ENCODE data around the gene ALPP.

DNA sequence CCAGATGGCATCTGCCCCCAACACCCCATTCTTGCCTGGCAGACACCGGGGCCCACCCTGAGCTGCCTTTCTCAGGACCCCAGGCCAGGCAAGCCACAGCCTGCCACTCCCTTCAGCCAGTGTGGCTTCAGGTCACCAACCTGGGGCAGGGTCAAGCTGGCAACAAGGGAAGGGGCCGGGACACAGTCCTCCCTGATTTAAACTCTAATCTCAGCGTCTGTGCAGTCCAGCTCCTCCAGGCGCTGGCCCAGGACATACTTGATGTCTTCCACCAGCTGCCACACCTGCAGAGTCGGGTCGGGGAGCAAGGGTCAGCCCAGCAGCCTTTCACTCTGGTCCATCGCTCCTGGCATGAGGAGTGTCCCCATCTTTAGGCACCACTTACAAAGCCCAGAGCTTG, 29.0 kb upstream of the ALPP start:
- TF ChIP-seq, protein P1, sequence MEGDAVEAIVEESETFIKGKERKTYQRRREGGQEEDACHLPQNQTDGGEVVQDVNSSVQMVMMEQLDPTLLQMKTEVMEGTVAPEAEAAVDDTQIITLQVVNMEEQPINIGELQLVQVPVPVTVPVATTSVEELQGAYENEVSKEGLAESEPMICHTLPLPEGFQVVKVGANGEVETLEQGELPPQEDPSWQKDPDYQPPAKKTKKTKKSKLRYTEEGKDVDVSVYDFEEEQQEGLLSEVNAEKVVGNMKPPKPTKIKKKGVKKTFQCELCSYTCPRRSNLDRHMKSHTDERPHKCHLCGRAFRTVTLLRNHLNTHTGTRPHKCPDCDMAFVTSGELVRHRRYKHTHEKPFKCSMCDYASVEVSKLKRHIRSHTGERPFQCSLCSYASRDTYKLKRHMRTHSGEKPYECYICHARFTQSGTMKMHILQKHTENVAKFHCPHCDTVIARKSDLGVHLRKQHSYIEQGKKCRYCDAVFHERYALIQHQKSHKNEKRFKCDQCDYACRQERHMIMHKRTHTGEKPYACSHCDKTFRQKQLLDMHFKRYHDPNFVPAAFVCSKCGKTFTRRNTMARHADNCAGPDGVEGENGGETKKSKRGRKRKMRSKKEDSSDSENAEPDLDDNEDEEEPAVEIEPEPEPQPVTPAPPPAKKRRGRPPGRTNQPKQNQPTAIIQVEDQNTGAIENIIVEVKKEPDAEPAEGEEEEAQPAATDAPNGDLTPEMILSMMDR (IDR thresholded peaks at IDR 0.05) = no peak
- TF ChIP-seq POLR2AphosphoS5 (IDR thresholded peaks at IDR 0.05; ENCODE audit: low read depth, low read length) = no peak
- no peak for TF ChIP-seq YY1 (IDR thresholded peaks at IDR 0.05; ENCODE audit: low read depth)
- TF ChIP-seq, protein P2, sequence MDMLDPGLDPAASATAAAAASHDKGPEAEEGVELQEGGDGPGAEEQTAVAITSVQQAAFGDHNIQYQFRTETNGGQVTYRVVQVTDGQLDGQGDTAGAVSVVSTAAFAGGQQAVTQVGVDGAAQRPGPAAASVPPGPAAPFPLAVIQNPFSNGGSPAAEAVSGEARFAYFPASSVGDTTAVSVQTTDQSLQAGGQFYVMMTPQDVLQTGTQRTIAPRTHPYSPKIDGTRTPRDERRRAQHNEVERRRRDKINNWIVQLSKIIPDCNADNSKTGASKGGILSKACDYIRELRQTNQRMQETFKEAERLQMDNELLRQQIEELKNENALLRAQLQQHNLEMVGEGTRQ (IDR thresholded peaks at IDR 0.05; ENCODE audit: borderline replicate concordance, low read depth, low read length) = no peak
- no peak for TF ChIP-seq SIN3A (IDR thresholded peaks at IDR 0.05; ENCODE audit: borderline replicate concordance, low read depth, low read length)
- no peak for TF ChIP-seq RFX5 (IDR thresholded peaks at IDR 0.05; ENCODE audit: low read length)
